Measurements from ENCODE around the gene AASS.
"Not testable (repeated sequence)": the region's sequence is repeated elsewhere in the genome, so short reads cannot be mapped to it uniquely, and the experiment has no call there.

The AASS gene

DNA sequence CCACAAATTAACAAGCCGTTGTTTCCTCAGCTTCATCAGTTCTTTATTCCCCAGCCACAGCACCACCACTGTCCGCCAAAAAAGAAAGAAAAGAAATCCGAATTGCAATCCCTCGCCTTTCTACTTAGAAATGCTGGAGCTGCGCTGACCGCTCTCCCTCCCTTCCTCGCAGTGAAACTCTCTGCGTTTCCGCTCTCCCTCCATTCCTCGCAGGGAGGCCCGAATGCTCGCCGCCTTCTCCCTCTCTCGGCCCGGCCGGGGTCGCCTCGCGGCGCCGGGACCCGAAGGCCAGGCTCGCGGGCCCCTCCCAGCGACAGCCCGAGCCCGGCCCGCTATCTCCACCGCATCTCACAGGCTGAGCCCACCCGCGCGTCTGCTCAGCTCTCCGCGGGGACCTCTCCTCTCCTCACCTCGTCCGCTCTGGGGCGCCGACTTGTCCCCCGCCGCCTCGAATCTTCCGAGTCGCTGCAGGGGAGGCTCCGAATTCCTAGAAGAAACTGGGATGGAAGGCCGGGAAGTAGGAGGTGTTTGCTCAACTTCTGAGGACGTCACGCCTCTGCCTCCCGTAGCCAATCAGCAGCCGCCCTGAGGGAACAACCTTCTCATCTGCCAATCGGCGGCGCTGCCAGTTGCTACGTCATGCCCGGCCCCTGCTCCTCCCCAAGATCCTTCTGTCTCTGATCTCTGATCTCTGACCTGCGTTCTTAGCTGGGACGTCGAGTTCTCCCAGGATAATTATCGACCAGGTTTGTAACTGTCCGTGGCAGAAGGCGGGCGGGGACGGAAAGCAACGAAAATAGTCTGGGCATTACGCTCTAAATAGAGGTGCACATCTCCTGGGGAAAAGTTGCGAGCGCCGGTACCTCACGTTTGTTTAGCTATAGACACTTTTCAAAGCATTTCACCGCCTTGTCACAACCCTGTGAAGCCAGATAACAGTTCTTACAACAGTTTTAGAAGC is at the start of gene AASS:
Gene AASS (minus strand): TSS at position 499 of the 961 bp plus-strand sequence. CDS start 10,523 bp downstream, outside the sequence.
- DNase-seq = peak; percentile 95

DNA sequence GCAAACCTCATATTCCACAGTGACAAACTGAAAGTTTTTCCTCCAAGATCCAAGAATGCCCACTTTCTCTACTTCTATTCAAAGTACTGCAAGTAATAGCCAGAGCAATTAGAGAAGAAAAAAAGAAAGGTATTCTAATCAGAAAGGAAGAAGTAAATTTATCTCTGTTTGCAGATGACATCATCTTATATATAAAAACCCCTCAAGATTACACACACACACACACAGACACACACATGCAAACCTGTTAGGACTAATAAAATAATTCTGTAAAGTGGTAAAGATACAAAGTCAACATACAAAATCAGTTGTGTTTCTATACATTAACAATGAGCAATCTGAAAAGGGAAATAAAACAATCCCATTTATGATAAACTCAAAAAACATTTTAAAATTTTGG is 44.7 kb upstream of the AASS start:
- no peak for DNase-seq

DNA sequence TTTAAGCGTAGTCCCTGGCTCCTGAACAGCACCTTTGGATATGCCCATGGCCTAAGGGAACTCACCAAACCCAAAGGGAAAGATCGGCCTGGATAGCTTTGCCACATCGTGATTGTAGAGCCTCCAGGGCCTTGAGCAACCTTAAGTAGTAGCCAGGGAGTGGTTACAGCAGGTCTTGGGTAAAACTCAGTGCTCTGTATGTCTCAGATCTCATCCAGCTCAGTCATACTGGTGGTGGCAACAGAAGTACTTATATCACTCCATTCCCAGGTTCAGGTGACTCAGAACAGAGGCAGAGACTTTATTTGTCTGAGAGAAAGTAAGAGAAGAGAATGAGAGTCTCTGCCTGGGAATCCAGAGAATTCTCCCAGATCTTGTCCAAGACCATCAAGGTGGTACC is 39.1 kb upstream of the AASS start:
- DNase-seq = no peak

DNA sequence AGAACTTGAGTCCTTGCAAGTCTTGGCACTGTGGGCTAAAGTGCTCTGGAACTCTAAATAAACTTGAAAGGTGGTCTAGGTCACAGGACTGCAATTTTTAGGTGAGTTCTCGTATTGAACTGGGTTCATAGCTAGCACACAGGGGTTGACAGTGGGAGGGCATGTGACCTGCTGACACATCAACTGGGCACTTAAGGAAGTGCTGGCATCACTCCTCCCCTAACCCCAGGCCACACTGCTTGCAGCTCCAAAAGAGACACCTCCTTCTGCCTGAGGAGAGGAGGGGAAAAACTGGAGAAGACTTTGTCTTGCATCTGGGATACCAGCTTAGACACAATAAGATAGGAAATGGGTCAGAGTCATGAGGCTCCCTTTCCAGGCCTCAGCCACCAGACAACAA is 38.0 kb upstream of the AASS start:
- no peak for DNase-seq

DNA sequence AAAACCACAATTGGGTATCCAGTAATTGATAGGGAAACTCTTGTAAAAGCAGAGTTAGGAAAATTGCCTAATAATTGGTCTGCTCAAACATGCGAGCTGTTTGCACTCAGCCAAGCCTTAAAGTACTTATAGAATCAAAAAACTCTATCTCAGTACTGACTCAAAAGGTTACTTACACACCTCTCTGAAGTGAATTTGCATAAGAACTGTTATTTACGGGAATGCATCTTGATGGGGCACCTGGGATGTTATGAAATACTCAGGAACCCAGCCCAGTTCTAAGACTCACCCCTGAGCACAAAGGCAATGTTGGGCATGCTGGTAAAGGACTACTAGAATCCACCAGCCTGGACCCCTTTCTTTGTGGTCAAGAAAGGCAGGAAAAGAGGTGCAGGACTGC is 28.1 kb upstream of the AASS start:
- DNase-seq = not testable (repeated sequence)

DNA sequence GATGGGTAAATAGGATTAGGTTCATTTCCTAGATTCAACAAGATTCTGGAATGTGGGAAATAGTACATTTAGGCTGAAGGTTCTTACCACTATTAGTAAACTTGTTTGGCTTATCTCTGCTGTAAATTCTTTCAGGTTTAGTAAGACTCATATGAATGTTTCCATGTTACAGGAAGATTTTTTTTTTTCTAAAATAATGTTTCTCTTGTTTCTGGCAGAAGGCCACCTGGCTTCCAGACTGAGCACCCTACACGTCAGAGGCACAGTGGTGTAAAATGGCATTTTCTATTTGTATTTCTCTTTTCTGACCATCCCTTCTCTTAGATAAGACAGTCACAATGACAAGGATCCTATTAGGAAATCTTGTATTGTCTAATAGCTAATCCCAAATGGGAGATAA is 22.7 kb upstream of the AASS start:
- DNase-seq = no peak

DNA sequence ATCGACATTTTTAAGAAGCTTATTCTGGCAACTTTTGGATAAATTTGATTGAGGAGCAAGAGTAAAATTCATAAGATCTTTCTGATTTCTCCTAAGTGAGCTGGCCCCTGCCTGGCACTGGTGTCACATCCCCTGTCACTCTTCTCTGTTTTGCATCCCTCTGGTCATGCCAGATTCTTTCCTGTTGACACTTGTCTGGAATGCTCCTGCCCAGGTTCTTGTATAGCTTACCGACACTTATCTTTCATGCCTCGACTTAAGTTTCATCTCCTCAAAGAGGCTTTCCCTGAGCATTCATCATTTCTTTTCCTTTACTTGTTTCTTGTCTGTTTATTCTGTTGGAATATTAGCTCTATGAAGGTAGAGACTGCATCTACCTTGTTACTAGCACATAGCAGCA is 22.2 kb upstream of the AASS start:
- no peak for DNase-seq

DNA sequence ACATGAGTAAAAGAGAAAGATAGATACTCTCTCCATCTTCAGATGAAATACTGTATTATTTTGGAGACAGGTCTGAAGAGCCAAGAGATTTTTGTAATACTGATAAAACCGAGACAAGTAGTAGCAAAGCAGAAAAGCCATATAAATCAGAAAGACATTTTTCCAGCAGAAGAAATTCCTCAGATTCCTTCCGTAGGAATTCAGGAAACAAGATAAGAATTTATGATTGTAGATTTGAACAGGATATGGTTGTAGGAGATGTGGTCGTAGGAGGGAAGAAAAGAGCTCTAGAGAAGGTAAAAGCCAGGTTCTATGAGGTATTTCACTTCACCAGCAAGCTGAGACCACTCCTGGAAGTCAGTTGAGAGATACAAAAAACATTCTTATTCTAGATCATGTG is 17.6 kb upstream of the AASS start:
- no peak for DNase-seq

DNA sequence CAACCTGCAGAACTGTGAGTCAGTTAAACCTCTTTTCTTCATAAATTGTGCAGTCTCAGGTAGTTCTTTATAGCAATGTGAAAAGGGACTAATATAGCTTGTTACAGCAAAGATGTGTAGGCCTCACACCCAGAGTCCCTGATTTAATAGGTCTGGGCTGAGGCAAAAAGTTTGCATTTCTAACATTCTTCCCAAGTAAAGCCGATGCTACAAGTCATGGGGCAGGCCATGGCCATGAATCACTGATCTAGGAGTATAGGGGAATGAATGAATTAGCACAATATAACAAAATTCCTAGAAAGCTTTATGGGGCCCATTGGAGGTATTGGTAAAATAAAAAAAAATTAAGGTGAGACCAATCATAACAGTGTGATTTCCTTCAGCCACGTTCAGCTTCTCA is 11.5 kb upstream of the AASS start:
- no peak for DNase-seq

DNA sequence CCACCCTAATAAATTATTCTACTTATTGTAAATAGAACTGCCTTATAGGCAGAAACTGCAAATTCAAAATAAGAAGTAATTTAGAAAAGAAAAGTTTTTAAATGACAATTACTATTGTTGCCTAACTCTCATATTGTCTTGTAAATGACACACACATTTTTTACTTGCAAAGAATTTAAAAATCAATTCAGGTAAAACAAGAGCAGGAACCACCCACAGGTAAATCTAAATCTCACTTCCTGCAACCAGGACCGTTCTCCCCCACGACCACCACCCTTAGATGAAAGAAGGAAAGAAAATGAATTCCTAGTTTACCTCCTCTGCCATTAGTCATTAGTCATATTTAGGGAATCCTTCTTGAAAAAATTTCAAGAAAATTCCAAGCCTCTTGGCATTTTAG is 4.8 kb upstream of the AASS start:
- no peak for DNase-seq

DNA sequence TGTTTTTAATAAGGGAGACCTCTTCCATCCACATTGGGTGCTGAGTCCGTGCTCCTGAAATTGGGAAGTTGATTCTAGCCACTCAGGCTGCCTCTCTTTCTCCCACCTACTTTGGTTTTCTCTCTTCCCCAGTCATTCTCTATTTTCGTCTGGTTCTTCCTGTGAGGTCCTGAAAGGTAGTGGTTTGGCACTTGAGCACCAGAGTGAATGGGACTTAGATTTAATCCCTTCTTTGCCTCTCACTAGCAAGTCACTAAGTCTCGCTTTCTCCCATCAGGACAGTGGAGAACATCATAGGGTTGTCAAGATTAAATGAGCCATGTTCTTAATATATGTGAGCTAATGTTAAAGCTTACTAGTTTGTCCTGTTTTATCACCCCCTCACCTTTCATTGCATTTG is 4.0 kb upstream of the AASS start:
- no peak for DNase-seq

DNA sequence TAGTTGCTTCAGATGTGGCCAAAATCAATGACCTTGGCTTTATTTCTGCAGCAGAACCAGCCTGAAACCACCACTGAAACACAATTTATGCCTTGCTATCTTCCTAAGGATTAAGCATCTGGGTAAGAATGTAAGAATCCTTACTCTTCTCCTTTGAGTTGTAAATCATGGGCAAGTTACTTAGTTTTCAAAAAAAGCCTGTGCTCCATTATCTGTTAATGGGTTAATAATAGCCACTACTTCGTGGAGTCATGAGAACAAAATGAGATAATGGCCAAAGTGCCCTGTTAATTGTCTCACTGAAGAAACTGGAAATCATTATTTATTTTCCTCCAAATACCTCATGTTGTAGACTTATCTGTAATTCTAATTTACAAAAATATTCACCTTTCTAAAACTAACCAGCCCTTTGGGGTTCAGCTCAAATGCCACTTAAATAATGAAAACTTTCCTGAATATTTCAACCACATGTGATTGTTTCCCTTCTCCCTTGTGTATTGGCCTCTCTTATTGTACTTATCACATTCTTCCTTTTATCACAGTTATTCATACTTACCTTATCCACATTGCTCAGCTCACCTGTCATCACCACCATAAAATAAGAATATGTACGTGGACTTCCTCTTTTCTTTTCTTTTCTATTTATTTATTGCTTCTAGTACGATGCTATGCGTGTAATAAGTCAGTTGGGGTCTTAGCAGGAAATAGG is 2.0 kb upstream of the AASS start:
- DNase-seq = no peak

DNA sequence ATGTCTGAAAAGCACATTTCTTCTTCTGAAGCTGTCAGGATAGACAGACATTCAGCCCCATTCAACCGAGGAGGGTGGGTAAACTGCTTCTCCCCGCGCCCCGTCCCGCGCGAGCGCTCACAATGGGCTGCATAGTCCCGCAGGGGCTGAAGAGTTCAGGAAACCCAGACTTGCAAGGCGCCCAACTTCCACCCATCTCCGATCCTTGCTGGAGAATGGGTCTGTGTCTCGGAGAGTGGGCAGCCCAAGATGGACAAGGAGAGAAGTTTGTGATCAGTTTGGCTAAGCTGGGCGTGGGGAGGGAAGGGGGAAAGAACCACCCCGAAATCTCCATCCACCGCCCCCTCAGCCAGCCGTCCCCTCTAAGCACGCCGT is 686 bp downstream of the AASS start:
- DNase-seq = peak; percentile 19

DNA sequence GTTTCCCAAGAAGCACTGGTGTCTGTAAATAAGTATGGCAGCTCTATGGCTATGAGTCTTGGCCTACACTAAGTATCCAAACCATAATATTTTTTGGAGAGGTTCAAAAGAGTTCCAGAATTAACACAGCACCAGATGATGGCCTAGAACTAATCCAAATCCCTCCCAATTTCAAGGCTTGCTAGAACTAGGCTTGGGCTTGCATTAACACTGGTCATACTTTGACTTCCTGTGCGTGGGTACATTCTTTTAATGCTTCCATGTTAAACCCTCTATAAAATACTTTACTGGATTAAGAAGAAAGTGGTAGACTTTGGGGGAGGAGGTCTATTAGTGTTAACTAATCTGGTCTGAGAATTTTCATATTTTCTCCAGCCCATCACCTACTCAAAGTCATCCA is 3.1 kb downstream of the AASS start:
- no peak for DNase-seq

DNA sequence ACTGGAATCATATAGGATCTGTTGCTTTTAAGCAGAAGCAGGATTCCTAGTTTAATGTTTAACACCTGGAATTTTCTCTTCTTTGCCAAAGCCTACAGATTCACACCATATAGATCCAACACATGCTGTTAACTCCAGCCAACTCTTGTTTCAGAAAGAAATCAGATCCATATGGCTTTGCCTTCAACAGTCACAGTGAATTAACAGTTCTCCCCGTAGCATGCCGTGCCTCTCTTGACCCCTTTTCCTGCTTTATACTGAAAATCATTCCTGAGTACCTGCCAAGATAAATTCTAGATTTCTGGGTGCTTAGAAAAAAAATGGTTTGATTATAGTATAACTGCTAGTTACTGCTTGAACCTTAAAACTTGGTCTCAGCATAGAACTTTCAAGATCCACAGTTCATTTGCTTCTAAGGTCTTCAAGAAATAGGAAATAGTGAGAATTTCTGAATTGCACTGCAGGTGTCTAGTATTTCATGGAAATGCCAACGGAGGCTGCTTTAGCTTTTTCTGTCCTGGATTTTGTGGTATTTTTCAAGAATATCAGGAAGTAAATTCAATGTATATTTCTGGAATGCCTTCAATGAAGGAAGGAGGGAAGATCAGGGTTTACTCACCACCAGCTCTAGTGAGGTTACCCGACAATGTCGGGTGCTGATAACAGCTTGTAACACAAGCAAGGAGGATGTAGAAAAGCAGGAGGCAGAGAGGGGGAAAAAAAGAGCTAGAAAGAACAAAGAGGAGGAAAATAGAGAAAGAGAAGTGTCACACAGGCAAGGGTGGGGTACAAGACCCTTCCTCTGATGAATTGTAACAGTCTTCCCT is 6.6 kb downstream of the AASS start:
- DNase-seq = no peak

DNA sequence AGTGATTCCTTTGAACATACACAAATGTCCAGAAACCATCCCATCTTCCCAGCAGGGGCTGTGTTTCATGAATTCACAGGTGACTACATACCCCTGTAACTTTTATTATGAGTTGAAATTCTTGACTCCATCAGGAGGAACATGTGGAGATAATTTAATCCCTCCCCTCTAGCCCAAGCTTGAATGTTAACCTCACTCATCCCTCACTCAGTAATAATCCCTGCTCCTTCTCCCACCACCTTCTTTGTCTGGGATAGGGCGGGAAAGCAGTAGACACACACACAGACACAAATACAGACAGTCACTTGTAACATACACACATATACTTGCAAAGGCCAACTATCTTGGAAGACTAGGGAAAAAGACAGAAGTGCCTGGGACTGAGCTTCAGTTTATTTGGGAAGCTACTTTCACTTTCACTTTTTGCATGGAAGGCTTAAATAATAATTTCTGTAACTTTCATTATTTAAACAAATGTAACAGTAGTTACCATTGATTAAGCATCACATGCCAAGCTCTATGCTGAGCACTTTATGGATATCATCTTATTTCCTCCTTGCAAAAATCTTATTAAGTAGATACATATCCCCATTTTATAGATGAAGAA is 7.3 kb downstream of the AASS start:
- DNase-seq = no peak

DNA sequence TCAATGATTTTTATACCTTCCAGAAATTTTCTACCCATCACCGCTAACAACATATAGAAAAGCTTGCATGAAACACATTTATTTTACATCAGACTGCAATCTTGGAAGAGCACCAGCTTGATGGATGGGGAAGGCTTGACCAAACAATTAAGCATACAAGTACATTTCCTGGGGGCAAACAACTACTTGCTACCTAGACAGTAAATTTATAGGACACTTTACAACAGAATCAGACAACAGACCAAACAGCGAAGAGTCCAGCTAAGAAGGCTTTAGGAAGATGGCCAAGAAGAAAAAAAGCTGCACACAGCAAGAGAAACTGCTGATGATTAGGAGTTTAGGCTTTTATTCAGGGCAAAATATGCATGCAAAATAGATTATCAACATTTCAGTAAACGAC is 8.0 kb downstream of the AASS start:
- DNase-seq = no peak

DNA sequence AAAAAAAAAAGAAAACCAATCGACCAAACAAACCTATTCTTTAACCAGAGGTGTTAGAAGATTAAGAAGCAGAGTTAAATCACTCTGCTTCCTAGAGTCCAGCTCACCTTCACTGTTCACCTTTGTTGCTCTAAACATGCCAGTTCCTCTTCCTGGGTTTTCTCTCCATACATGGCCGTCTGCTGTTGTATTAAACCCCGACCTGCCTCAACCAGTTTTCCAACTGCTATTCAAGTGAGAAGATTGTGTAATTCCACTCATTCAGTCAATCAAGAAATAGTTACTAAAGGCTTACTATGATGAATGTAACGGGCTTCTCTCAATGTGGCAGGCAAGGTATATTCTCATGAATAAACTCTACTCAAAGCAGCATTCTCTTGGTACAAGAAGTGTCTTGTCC is 8.8 kb downstream of the AASS start:
- no peak for DNase-seq

DNA sequence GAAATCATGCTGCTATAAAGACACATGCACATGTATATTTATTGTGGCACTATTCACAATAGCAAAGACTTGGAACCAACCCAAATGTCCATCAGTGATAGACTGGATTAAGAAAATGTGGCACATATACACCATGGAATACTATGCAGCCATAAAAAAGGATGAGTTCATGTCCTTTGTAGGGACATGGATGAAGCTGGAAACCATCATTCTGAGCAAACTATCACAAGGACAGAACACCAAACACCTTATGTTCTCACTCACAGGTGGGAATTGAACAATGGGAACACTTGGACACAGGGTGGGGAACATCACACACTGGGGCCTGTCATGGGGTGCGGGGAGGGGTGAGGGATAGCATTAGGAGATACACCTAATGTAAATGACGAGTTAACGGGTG is 9.3 kb downstream of the AASS start:
- not testable (repeated sequence) for DNase-seq

DNA sequence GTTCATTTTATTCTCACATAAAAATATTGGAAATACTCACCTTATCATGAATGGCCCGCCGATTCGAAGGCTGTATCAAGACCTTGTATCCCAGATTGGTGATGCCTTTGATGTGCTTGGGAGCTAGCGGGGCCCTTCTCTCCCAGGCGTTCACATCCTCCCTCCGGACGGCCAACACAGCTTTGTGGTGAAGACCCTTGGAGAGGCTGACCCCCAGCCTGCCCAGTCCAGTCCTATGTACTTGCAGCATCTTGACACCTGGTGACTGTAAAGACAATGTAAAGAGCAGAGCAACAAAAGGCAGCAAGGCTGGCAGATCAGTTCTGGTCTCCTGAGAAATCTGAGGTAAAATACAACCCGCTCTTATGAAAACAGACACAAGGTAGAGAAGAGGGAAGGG is 10.6 kb downstream of the AASS start:
- no peak for DNase-seq

DNA sequence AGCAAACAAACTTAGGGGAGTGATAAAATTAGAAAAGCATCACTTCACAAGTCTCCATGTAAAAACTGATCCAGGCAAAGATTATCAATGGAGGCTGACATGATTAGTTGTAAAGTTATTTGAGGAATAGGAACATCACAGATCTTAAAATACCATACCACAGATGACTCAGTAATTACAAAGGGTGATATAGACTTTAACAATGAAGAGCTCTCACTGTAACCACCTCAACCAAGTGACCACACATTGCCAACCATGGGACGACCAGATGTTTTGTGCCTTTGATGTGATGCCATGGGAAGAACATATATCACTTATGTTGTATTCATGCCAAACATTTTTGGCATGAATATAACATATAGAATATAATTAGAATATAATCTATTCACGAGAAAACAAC is 11.7 kb downstream of the AASS start:
- DNase-seq = no peak

DNA sequence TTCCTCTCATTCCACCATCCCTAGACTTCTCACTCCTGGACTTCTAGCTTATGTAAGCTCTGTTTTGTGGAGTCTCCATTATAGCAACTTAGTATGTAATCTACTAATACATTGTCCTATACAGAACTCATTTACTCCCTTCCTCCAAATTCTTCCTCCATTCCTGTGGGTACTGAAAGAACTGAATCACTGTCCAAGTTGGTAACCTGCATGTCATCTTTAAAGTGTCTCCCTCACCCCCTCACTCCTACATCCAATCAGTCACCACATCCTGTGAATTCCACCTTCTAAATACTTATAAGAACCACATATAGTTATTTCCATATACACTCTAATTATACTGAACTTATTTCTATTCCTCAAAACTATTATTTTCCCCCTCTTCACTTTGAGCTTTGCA is 20.3 kb downstream of the AASS start:
- DNase-seq = no peak

DNA sequence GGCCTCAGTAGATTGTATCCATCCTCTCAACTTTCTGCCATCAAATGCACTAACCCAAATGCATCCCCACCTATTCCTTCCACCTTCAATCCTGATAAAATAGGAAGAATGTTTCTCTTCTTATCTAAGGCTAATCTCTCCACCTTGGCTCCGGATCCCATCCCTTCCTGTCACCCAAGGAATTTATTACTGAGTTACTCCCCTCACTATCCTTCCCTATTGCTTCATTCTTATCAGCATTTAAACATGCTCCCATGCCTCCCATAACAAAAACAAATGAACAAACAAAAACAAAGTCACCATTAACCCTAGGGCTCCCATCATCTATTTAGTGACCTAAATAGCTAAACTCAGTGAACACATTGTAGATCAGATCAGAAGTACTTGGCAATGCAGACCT is 25.3 kb downstream of the AASS start:
- DNase-seq = no peak

All from NCI-H345 (cell line).